Gastrocnemius medialis (tissue), 4 donors: ENCODE measurements around the gene IQGAP3. TPM values are rescaled to one million over a fixed set of nuclear protein-coding genes. Genes with fewer than 3 reads are reported as not detected.
A peak's percentile ranks its signal among the peaks of the same experiment; 100 is the strongest.

Source experiments
- ATAC-seq, 2 donors: fragments of 150-250 bp; one replicate each; pipeline ENCODE4 v1.9.1; 2016
- DNase-seq, 2 donors: peaks; one replicate each; pipeline ENCODE4 v3.0.0-alpha.2; 2019
- H3K27ac ChIP-seq, 4 donors: fragments of 200-600 bp; sonication (generic); 1 replicate in 1 of 4; 2 replicates in 3 of 4; pipeline ENCODE4 v1.5.1; 2016 to 2018; ENCODE audit warnings: mild to moderate bottlenecking in 2 of 4, moderate library complexity in 1 of 4
- H3K27me3 ChIP-seq, 3 donors: fragments of 200-600 bp; sonication (generic) in 2 of 3; 1 replicate in 1 of 3; 2 replicates in 2 of 3; pipeline versions ENCODE4 v1.5.1 to v1.6.0; 2016 to 2019; ENCODE audit warnings: mild to moderate bottlenecking in 1 of 3, moderate library complexity in 1 of 3
- H3K36me3 ChIP-seq, 2 donors: fragments of 200-600 bp; sonication (generic) in 1 of 2; one replicate each; pipeline ENCODE4 v1.5.1; 2017 to 2018
- H3K4me1 ChIP-seq, 2 donors: fragments of 200-600 bp; sonication (generic) in 1 of 2; one replicate each; pipeline ENCODE4 v1.5.1; 2016 to 2017; ENCODE audit warnings: mild to moderate bottlenecking in 2 of 2
- H3K4me3 ChIP-seq, 4 donors: fragments of 200-600 bp; sonication (generic) in 3 of 4; 1 replicate in 1 of 4; 2 replicates in 3 of 4; pipeline ENCODE4 v1.5.1; 2016 to 2019; ENCODE audit warnings: mild to moderate bottlenecking in 2 of 4
- H3K9me3 ChIP-seq, 3 donors: fragments of 200-600 bp; sonication (generic) in 2 of 3; 1 replicate in 1 of 3; 2 replicates in 2 of 3; pipeline ENCODE4 v1.5.1; 2016 to 2019
- POLR2A ChIP-seq, 2 donors: fragments of 450-650 bp; IDR thresholded peaks; one replicate each; pipeline ENCODE4 v1.6.1; 2017; ENCODE audit warnings: antibody characterized with exemption in 2 of 2, mild to moderate bottlenecking in 2 of 2, moderate library complexity in 2 of 2
- in situ Hi-C, 4 donors: fragments of 200-750 bp; cut with MboI; loops; one replicate each; pipeline versions ENCODE4 v1.15.0 to v1.8.0; 2017; ENCODE audit warnings: low sequenced_read_pairs in 4 of 4
- intact Hi-C: fragments of 100-400 bp; cut with DNase I; formaldehyde crosslinking; loops from one replicate; pipeline ENCODE4 v1.15.1; 2023; ENCODE audit warnings: low total_unique reads
- total RNA-seq, 4 donors: library from RNA; depleted of rRNA; stranded (reverse); fragments of >200 nt; gene quantifications; one replicate each; pipeline versions ENCODE4 v1.1.0 to v1.2.3, GENCODE V29; 2016
- TF ChIP-seq, protein P1 (sequence below), 5 experiments: fragments of 450-650 bp in 3 of 5; fragments of 200-600 bp in 2 of 5; sonication (generic) in 2 of 5; IDR thresholded peaks in 4 of 5; conservative IDR thresholded peaks in 1 of 5; 1 replicate in 4 of 5; 2 replicates in 1 of 5; pipeline ENCODE4 v1.5.1; 2016 to 2019; ENCODE audit warnings: antibody characterized with exemption in 5 of 5, mild to moderate bottlenecking in 3 of 5, moderate library complexity in 3 of 5

IQGAP3 gene
- total RNA-seq, 4 donors from 2014 or later: 0.20 to 0.55 TPM; not detected in 2

DNA sequence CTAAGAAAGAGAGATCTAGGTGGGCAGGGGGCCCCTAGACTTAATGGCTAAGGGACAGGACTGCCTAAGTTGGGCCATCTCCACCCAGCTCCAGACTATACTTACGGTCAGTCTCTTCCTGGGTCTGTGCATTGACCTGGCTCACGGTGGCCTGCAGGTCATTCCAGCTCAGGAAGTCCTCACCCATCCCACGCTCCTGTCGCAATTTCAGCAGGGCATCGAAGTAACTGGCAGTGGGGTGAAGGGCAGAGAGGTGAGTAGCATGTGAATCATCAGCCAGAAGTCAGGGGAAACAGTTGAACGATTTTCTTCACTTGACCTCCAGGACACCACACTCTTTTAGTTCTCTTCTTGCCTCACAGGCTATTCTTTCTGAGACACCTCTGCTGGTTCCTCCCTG, 20.5 kb downstream of the IQGAP3 start:
- Histone ChIP-seq H3K27ac (no peak overlapping the region), H3K4me1 (peaks cover 7 to 8% of the 10 kb centered on the region in 2 donors), H3K4me3 (no peak overlapping the region), H3K27me3 (no peaks in the 10 kb centered on the region), H3K36me3 (no peaks in the 10 kb centered on the region), H3K9me3 (no peaks in the 10 kb centered on the region)
- ATAC-seq (no peak), DNase-seq (no peak)
- intact Hi-C loops: no loop called here
- TF ChIP-seq POLR2A (IDR thresholded peaks at IDR 0.05): no peak
- TF ChIP-seq, protein P1, sequence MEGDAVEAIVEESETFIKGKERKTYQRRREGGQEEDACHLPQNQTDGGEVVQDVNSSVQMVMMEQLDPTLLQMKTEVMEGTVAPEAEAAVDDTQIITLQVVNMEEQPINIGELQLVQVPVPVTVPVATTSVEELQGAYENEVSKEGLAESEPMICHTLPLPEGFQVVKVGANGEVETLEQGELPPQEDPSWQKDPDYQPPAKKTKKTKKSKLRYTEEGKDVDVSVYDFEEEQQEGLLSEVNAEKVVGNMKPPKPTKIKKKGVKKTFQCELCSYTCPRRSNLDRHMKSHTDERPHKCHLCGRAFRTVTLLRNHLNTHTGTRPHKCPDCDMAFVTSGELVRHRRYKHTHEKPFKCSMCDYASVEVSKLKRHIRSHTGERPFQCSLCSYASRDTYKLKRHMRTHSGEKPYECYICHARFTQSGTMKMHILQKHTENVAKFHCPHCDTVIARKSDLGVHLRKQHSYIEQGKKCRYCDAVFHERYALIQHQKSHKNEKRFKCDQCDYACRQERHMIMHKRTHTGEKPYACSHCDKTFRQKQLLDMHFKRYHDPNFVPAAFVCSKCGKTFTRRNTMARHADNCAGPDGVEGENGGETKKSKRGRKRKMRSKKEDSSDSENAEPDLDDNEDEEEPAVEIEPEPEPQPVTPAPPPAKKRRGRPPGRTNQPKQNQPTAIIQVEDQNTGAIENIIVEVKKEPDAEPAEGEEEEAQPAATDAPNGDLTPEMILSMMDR (IDR thresholded peaks at IDR 0.05 in 4 of 5, conservative IDR thresholded peaks at IDR 0.05 in 1 of 5): no peak
- in situ Hi-C loops: no loop called here

DNA sequence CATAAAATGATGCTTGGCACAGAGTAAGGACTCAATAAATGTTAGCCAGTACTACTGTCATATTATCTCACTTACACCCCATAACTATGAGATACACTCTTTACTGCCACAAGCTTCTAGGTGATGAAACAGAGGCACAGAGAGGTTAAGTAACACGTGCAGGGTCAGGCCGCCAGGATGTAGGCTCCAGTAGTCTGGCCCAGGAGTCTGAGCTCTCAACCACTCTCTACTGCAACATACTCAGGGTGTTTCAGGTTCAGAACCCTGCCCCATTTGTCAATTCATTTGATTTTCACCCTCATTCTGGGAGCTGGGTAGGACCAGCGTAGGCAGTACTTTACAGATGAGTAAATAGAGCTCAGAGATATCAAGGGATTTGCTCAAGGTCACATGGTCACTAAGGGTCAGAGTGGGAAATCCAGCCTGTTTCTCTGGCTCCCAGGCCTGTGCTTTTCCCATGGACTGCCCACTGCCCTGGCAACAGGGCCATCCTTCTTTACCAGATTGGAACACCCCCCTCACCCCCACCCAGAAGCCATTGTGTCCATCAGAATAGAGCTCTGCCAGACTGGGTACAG, 21.2 kb downstream of the IQGAP3 start:
- in situ Hi-C loops (no loop called here), intact Hi-C loops (no loop called here)
- no peak overlapping the region for H3K4me3 ChIP-seq
- DNase-seq: no peak
- no peaks in the 10 kb centered on the region for H3K9me3 ChIP-seq
- no peaks in the 10 kb centered on the region for H3K27me3 ChIP-seq
- no peaks in the 10 kb centered on the region for H3K36me3 ChIP-seq
- no peak for ATAC-seq
- peaks cover 4% of the 10 kb centered on the region in 2 donors for H3K4me1 ChIP-seq
- TF ChIP-seq POLR2A (IDR thresholded peaks at IDR 0.05): no peak
- TF ChIP-seq, protein P1 (IDR thresholded peaks at IDR 0.05 in 4 of 5, conservative IDR thresholded peaks at IDR 0.05 in 1 of 5): no peak
- no peak overlapping the region for H3K27ac ChIP-seq

DNA sequence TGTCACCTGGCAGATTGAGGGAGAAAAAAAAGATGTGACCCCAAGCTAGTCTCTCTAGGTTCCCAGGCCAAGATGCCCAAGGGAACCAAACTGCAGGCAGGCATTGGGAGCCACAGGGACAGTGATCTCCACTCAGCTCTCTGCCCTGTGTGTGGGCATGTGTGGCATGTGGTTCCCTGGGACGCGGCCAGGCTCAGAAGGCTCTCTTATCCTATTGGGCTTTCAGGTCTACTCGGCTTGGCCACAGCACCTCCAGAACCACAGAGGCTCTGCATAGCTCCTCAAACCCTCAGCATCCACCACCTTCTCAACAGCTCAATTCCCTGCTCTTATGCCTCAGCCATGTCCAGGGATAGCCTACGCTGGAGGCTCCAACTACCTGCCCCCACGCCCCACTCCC, 22.0 kb downstream of the IQGAP3 start:
- H3K27ac ChIP-seq: no peak overlapping the region
- in situ Hi-C loops: no loop called here
- no peaks in the 10 kb centered on the region for H3K4me1 ChIP-seq
- no peaks in the 10 kb centered on the region for H3K9me3 ChIP-seq
- H3K27me3 ChIP-seq: no peaks in the 10 kb centered on the region
- intact Hi-C loops: no loop called here
- H3K4me3 ChIP-seq: no peak overlapping the region
- ATAC-seq: no peak
- no peaks in the 10 kb centered on the region for H3K36me3 ChIP-seq
- peak in 1 of 2 donors; percentile 10 for DNase-seq
- TF ChIP-seq, protein P1 (IDR thresholded peaks at IDR 0.05 in 4 of 5, conservative IDR thresholded peaks at IDR 0.05 in 1 of 5): no peak
- no peak for TF ChIP-seq POLR2A (IDR thresholded peaks at IDR 0.05)

DNA sequence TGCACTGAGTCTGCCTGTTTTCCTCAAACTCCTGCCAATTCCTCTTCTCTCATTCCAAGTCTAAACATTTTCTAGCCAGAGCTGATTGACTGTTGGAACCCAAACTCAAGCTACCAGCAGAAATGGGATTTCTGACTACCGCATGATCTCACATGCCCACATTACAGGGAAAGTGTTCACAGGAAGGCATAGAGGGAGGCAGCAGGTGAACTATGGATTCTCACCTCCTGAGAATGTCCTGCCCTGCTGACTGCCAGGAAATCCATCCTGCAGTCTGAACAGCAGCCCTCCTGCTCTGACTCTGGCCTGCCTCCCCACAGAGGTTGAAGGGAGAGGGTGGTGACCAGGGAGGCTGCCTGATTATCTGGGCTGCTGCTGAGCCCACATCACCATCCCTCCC, 22.5 kb downstream of the IQGAP3 start:
- no peak overlapping the region for H3K4me3 ChIP-seq
- no peaks in the 10 kb centered on the region for H3K9me3 ChIP-seq
- TF ChIP-seq, protein P1 (IDR thresholded peaks at IDR 0.05 in 4 of 5, conservative IDR thresholded peaks at IDR 0.05 in 1 of 5): no peak
- TF ChIP-seq POLR2A (IDR thresholded peaks at IDR 0.05): no peak
- H3K4me1 ChIP-seq: no peaks in the 10 kb centered on the region
- ATAC-seq (no peak), DNase-seq (peak in 1 of 2 donors; percentile 3)
- in situ Hi-C loops (no loop called here), intact Hi-C loops (loop anchor here (10.0 kb wide), 1 partner anchor 165 kb away; no protein-coding TSS in a partner anchor)
- no peaks in the 10 kb centered on the region for H3K27me3 ChIP-seq
- H3K27ac ChIP-seq: no peak overlapping the region
- no peaks in the 10 kb centered on the region for H3K36me3 ChIP-seq

DNA sequence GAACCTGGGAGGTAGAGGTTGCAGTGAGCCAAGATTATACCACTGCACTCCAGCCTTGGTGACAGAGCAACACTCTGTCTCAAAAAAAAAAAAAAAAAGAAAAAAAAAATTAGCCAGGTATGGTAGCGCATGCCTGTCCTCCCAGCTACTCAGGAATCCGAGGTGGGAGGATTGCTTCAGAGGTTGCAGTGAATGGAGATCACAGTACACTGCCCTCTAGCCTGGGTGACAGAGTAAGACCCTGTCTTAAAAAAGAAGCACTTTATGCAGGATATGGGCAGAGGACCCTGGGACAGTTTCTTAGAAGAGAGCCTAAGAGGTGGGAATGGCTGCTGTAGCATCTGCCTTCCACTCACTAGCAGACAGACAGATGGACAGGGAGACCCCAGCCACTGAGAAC, 23.0 kb downstream of the IQGAP3 start:
- H3K4me3 ChIP-seq: no peak overlapping the region
- H3K9me3 ChIP-seq: no peaks in the 10 kb centered on the region
- H3K4me1 ChIP-seq: no peaks in the 10 kb centered on the region
- no peak overlapping the region for H3K27ac ChIP-seq
- no peaks in the 10 kb centered on the region for H3K27me3 ChIP-seq
- H3K36me3 ChIP-seq: no peaks in the 10 kb centered on the region
- DNase-seq (peak in 1 of 2 donors; percentile 5), ATAC-seq (no peak)
- intact Hi-C loops: loop anchor here (10.0 kb wide), 1 partner anchor 165 kb away; no protein-coding TSS in a partner anchor
- TF ChIP-seq, protein P1 (IDR thresholded peaks at IDR 0.05 in 4 of 5, conservative IDR thresholded peaks at IDR 0.05 in 1 of 5): no peak
- no peak for TF ChIP-seq POLR2A (IDR thresholded peaks at IDR 0.05)
- in situ Hi-C loops: no loop called here
